K562 (cell line): ENCODE measurements around the gene TMEM41A. TPM values are rescaled to one million over a fixed set of nuclear protein-coding genes. Genes with fewer than 3 reads are reported as not detected.

Source experiments
- ATAC-seq: fragments of 200-7000 bp; cut with Tn5 transposase; 3 replicates; pipeline ENCODE4 v1.9.1; 2020; ENCODE audit warnings: moderate library complexity
- BruUV-seq: library from RNA; stranded (reverse); fragments of 400-500 nt; replicated peaks from 2 replicates; lab custom pipeline; 2021; lab: Mats Ljungman, UMichigan
- CTCF ChIA-PET: fragments of 300-600 bp; formaldehyde crosslinking; extraction: SDS; loops from one replicate; lab custom pipeline; 2021; ENCODE audit warnings: low intra/inter-chr PET ratio; lab: Yijun Ruan, JAX
- POLR2A ChIA-PET: fragments of 300-600, 350-650 bp; sonication (Branson Sonifier 250); formaldehyde crosslinking; extraction: SDS; loops from one replicate; lab custom pipeline; 2021; ENCODE audit warnings: antibody characterized with exemption, inconsistent platforms; lab: Yijun Ruan, JAX
- DNase-seq, 4 experiments: peaks; one replicate each; pipeline versions ENCODE4 v3.0.0 to v3.0.0-alpha.2; 2011 to 2018; ENCODE audit warnings: low spot score in 3 of 4, mixed read lengths in 3 of 4; ENCODE audit errors: extremely low read depth in 1 of 4
- FAIRE-seq: peaks from 2 replicates; lab custom pipeline; 2011; peaks lifted over from hg19 to GRCh38; lab: Jason Lieb, UNC
- H2AFZ ChIP-seq: 2 replicates; pipeline ENCODE4 v1.6.0; 2011; ENCODE audit warnings: low read depth, low read length, control low read depth, inconsistent platforms
- H3K27ac ChIP-seq: fragments of 200-600 bp; 3 replicates; pipeline ENCODE4 v1.8.0; 2011; ENCODE audit warnings: low read depth, mild to moderate bottlenecking, control low read depth, inconsistent platforms, low read length, moderate library complexity, mixed read lengths; ENCODE audit errors: extremely low read depth
- H3K27me3 ChIP-seq, 2 experiments: fragments of 300-600 bp in 1 of 2; 2 replicates in 1 of 2; 3 replicates in 1 of 2; pipeline versions ENCODE4 v1.6.0 to v1.8.0; 2011; ENCODE audit warnings: inconsistent platforms in 2 of 2, low read length in 2 of 2, mild to moderate bottlenecking in 1 of 2, mixed read lengths in 1 of 2, moderate library complexity in 1 of 2; ENCODE audit not compliant: control insufficient read depth in 2 of 2, insufficient read depth in 2 of 2
- H3K36me3 ChIP-seq: fragments of 300-600 bp; 3 replicates; pipeline ENCODE4 v1.8.0; 2011; ENCODE audit warnings: mild to moderate bottlenecking, low read length, inconsistent platforms; ENCODE audit not compliant: control insufficient read depth, insufficient read depth
- H3K4me1 ChIP-seq, 2 experiments: fragments of 200-600 bp in 1 of 2; replicated peaks in 1 of 2; 2 replicates in 1 of 2; 3 replicates in 1 of 2; pipeline versions ENCODE4 v1.5.1 to v1.8.0; 2011; ENCODE audit warnings: inconsistent platforms in 2 of 2, low read length in 2 of 2, mild to moderate bottlenecking in 1 of 2, mixed read lengths in 1 of 2, moderate library complexity in 1 of 2; ENCODE audit not compliant: control insufficient read depth in 2 of 2, insufficient read depth in 2 of 2
- H3K4me2 ChIP-seq: 2 replicates; pipeline ENCODE4 v1.6.1; 2011; ENCODE audit warnings: low read length, control low read depth, inconsistent platforms, mixed read lengths; ENCODE audit not compliant: insufficient read depth
- H3K4me3 ChIP-seq: fragments of 200-600 bp; sonication (generic), shearing (Covaris generic); 2 replicates; pipeline ENCODE4 v1.5.1; 2016; ENCODE audit warnings: control low read depth, inconsistent platforms
- H3K79me2 ChIP-seq: fragments of 200-600 bp; 3 replicates; pipeline ENCODE4 v1.8.0; 2011; ENCODE audit warnings: low read length, inconsistent platforms; ENCODE audit not compliant: control insufficient read depth, insufficient read depth
- H3K9ac ChIP-seq, 2 experiments: 2 replicates each; pipeline versions ENCODE4 v1.6.0 to v1.6.1; 2011; ENCODE audit warnings: low read depth in 2 of 2, low read length in 2 of 2, control low read depth in 1 of 2, inconsistent platforms in 1 of 2, mild to moderate bottlenecking in 1 of 2, mixed read lengths in 1 of 2; ENCODE audit not compliant: insufficient read depth in 1 of 2
- H3K9me1 ChIP-seq: one replicate; pipeline ENCODE4 v1.6.0; 2011; ENCODE audit warnings: inconsistent platforms, mild to moderate bottlenecking, low read length, moderate library complexity; ENCODE audit not compliant: control insufficient read depth, insufficient read depth
- H3K9me3 ChIP-seq: replicated peaks from 2 replicates; pipeline ENCODE4 v1.5.1; 2011; ENCODE audit warnings: low read depth, low read length, inconsistent platforms; ENCODE audit not compliant: control insufficient read depth, insufficient read depth
- H4K20me1 ChIP-seq: replicated peaks from 2 replicates; pipeline ENCODE4 v1.6.1; 2011; ENCODE audit warnings: low read length, inconsistent platforms, mixed read lengths; ENCODE audit not compliant: control insufficient read depth, insufficient read depth
- HOXB6 ChIP-seq: fragments of 250-450 bp; sonication (Bioruptor Pico); IDR thresholded peaks from 2 replicates; pipeline ENCODE4 v1.5.1; 2022; ENCODE audit warnings: mild to moderate bottlenecking, borderline replicate concordance
- PHF21A ChIP-seq: fragments of 450-650 bp; IDR thresholded peaks from 2 replicates; pipeline ENCODE4 v1.6.1; 2017; ENCODE audit warnings: low read depth, borderline replicate concordance
- RAD21 ChIP-seq, 2 experiments: fragments of 250-450 bp in 1 of 2; fragments of 450-650 bp in 1 of 2; sonication (Bioruptor Pico) in 1 of 2; formaldehyde crosslinking in 1 of 2; IDR thresholded peaks in 1 of 2; conservative IDR thresholded peaks in 1 of 2; 2 replicates each; pipeline versions ENCODE4 v1.4.0 to v1.8.0; 2020 to 2022; ENCODE audit warnings: mild to moderate bottlenecking in 2 of 2, moderate library complexity in 1 of 2
- TAL1 ChIP-seq: fragments of 450-650 bp; IDR thresholded peaks from 2 replicates; pipeline ENCODE4 v1.6.1; 2016; ENCODE audit warnings: mild to moderate bottlenecking
- ZNF174 ChIP-seq: fragments of 250-450 bp; sonication (Bioruptor Pico); IDR thresholded peaks from 2 replicates; pipeline ENCODE4 v1.4.0; 2020; ENCODE audit warnings: mild to moderate bottlenecking
- WGBS: fragments of 100-300 bp; shearing (Covaris generic); methylation state at CpG from one replicate; pipeline ENCODE4 v1.1.6; 2016; ENCODE audit warnings: low coverage, mixed read lengths; ENCODE audit not compliant: insufficient coverage; ENCODE audit errors: missing lambda C conversion rate; 5-methylcytosine and 5-hydroxymethylcytosine counted together
- in situ Hi-C: fragments of 300-500 bp; cut with MboI; formaldehyde crosslinking; loops from 4 replicates; pipeline ENCODE4 v1.15.0; 2018; ENCODE audit warnings: inconsistent platforms, mixed read lengths
- intact Hi-C: fragments of 100-400 bp; cut with micrococcal nuclease; formaldehyde crosslinking; loops from 2 replicates; pipeline ENCODE4 v1.14.2; 2022
- polyA plus RNA-seq, 8 experiments: library from polyadenylated mRNA; depleted of rRNA in 4 of 8; stranded (reverse) in 5 of 8; unstranded in 3 of 8; fragments of >200 nt; fragmentation: Nextera tagmentation in 2 of 8; fragmentation: Illumina TruSeq in 1 of 8; extraction: Ambion mirVana in 2 of 8; extraction: Trizol in 1 of 8; gene quantifications; 2 replicates each; pipeline versions ENCODE4 v1.2.1 to v1.2.3, GENCODE V29; 2011 to 2014; ENCODE audit warnings: inconsistent platforms in 1 of 8, missing spikeins in 1 of 8
- total RNA-seq, 7 experiments: library from RNA; depleted of rRNA in 6 of 7; stranded (reverse); fragments of >200 nt in 6 of 7; fragmentation: Illumina TruSeq in 2 of 7; extraction: Trizol in 2 of 7; gene quantifications; 2 replicates each; pipeline versions ENCODE4 v1.2.1 to v1.2.3, GENCODE V29; 2011 to 2021; ENCODE audit warnings: low replicate concordance in 1 of 7
- TF ChIP-seq, protein P1 (sequence below), 2 experiments: fragments of 450-650 bp; formaldehyde crosslinking in 1 of 2; IDR thresholded peaks; 2 replicates each; pipeline versions ENCODE4 v1.4.0 to v1.6.1; 2014 to 2020; ENCODE audit warnings: mild to moderate bottlenecking in 2 of 2, borderline replicate concordance in 1 of 2, low read depth in 1 of 2
- TF ChIP-seq, protein P2 (sequence below), 3 experiments: IDR thresholded peaks in 2 of 3; conservative IDR thresholded peaks in 1 of 3; 2 replicates each; pipeline ENCODE4 v1.5.1; 2011 to 2012; ENCODE audit warnings: low read length in 3 of 3, mild to moderate bottlenecking in 3 of 3, control low read depth in 2 of 3, improper control_type of control experiment in 1 of 3, inconsistent platforms in 1 of 3, low read depth in 1 of 3, mixed read lengths in 1 of 3, moderate library complexity in 1 of 3; ENCODE audit not compliant: insufficient read depth in 2 of 3
- TF ChIP-seq, protein P3 (sequence below): IDR thresholded peaks from 2 replicates; pipeline ENCODE4 v1.6.1; 2012; ENCODE audit warnings: low read depth, low read length, improper control_type of control experiment, borderline replicate concordance

TMEM41A gene
- total and polyA plus RNA-seq, 9 of the 15 experiments (the other 6 are each of a cell fraction or from before 2014, with no cell fraction given): 22.5 to 65.9 (median 31.5) TPM

DNA sequence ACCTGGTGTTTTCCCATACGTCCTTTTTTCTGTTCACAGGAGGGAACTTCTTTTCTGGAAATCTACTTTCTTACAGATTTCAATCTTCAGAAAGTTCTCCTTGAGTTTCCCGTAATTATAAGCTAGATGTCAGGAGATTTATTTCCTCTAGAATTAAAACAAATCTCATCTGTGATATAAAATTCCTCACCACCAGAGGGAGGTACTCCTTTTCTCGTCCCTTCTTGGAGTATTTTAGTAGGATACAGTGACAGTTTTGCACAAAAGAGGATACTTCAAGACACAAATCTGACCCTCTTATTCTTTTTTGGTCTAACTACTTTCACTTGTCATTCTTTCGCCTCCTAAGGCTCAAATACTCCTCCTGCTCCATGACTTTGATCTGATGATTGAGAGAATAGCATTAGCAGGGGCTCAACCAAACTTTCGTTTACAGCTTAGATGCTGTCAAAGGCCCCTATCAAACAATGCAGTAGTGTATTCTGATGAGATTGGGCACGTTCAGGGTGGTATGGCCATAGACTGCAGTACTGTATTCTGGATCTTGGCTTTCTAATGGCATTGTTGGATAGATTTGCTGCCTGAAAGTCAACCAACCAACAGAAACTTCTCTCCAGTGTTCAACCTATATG lies 38.0 kb downstream of the TMEM41A start:
- H3K27me3 ChIP-seq: no peaks in the 10 kb centered on the region; a peak in 1 of 5 replicates
- ATAC-seq (peak; percentile 76), DNase-seq (peak; percentile 44 to 55 (median 46)), FAIRE-seq (peak; percentile 64)
- no peaks in the 10 kb centered on the region for H3K9me1 ChIP-seq
- no TSS peak for BruUV-seq
- ChIA-PET CTCF (interaction anchor here (1.2 to 1.4 kb wide), 2 partner anchors 114 to 115 kb away, joined by 6 read pairs; no protein-coding TSS in a partner anchor), POLR2A (interaction anchor here (0.9 to 1.7 kb wide), 7 partner anchors 8 to 126 kb away, joined by 3 to 6 read pairs (median 3); partner anchors contain the start of gene SENP2)
- H4K20me1 ChIP-seq: no peaks in the 10 kb centered on the region
- H3K79me2 ChIP-seq: no peaks in the 10 kb centered on the region
- intact Hi-C loops: loop anchor here (2.0 to 5.0 kb wide), 2 partner anchors 38 to 111 kb away; partner anchors contain the start of gene TMEM41A
- no peak overlapping the region for H3K27ac ChIP-seq
- no peaks in the 10 kb centered on the region for H3K9me3 ChIP-seq
- H3K4me2 ChIP-seq: no peak overlapping the region
- H3K9ac ChIP-seq: no peak overlapping the region
- WGBS: 25% methylated on average over 6 of the region's 6 CpGs
- H3K4me3 ChIP-seq: no peak overlapping the region
- no peak overlapping the region for H2AFZ ChIP-seq
- in situ Hi-C loops: no loop called here
- H3K36me3 ChIP-seq: no peaks in the 10 kb centered on the region
- H3K4me1 ChIP-seq: peaks cover 0 to 4% of the 10 kb centered on the region in 2 experiments; a peak in 3 of 5 replicates
- TF ChIP-seq, protein P1, sequence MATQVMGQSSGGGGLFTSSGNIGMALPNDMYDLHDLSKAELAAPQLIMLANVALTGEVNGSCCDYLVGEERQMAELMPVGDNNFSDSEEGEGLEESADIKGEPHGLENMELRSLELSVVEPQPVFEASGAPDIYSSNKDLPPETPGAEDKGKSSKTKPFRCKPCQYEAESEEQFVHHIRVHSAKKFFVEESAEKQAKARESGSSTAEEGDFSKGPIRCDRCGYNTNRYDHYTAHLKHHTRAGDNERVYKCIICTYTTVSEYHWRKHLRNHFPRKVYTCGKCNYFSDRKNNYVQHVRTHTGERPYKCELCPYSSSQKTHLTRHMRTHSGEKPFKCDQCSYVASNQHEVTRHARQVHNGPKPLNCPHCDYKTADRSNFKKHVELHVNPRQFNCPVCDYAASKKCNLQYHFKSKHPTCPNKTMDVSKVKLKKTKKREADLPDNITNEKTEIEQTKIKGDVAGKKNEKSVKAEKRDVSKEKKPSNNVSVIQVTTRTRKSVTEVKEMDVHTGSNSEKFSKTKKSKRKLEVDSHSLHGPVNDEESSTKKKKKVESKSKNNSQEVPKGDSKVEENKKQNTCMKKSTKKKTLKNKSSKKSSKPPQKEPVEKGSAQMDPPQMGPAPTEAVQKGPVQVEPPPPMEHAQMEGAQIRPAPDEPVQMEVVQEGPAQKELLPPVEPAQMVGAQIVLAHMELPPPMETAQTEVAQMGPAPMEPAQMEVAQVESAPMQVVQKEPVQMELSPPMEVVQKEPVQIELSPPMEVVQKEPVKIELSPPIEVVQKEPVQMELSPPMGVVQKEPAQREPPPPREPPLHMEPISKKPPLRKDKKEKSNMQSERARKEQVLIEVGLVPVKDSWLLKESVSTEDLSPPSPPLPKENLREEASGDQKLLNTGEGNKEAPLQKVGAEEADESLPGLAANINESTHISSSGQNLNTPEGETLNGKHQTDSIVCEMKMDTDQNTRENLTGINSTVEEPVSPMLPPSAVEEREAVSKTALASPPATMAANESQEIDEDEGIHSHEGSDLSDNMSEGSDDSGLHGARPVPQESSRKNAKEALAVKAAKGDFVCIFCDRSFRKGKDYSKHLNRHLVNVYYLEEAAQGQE (IDR thresholded peaks at IDR 0.05; ENCODE audit: borderline replicate concordance): peak; percentile 57; the same call in 1 of the 2 replicates
- TF ChIP-seq, protein P1 (CRISPR knock-in tag; IDR thresholded peaks at IDR 0.05; ENCODE audit: low read depth): no peak
- TF ChIP-seq, protein P2, sequence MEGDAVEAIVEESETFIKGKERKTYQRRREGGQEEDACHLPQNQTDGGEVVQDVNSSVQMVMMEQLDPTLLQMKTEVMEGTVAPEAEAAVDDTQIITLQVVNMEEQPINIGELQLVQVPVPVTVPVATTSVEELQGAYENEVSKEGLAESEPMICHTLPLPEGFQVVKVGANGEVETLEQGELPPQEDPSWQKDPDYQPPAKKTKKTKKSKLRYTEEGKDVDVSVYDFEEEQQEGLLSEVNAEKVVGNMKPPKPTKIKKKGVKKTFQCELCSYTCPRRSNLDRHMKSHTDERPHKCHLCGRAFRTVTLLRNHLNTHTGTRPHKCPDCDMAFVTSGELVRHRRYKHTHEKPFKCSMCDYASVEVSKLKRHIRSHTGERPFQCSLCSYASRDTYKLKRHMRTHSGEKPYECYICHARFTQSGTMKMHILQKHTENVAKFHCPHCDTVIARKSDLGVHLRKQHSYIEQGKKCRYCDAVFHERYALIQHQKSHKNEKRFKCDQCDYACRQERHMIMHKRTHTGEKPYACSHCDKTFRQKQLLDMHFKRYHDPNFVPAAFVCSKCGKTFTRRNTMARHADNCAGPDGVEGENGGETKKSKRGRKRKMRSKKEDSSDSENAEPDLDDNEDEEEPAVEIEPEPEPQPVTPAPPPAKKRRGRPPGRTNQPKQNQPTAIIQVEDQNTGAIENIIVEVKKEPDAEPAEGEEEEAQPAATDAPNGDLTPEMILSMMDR (IDR thresholded peaks at IDR 0.05 in 2 of 3, conservative IDR thresholded peaks at IDR 0.05 in 1 of 3; ENCODE audit: insufficient read depth in 2 of 3, low read depth in 1 of 3, low read length in 3 of 3): peak; percentile 42 to 73 (median 45); a peak in 4 of 6 replicates
- TF ChIP-seq, protein P3, sequence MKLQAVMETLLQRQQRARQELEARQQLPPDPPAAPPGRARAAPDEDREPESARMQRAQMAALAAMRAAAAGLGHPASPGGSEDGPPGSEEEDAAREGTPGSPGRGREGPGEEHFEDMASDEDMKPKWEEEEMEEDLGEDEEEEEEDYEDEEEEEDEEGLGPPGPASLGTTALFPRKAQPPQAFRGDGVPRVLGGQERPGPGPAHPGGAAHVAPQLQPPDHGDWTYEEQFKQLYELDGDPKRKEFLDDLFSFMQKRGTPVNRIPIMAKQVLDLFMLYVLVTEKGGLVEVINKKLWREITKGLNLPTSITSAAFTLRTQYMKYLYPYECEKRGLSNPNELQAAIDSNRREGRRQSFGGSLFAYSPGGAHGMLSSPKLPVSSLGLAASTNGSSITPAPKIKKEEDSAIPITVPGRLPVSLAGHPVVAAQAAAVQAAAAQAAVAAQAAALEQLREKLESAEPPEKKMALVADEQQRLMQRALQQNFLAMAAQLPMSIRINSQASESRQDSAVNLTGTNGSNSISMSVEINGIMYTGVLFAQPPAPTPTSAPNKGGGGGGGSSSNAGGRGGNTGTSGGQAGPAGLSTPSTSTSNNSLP: peak; percentile 96
- no peak for TF ChIP-seq TAL1
- no peak for TF ChIP-seq HOXB6 (CRISPR knock-in tag)
- TF ChIP-seq ZNF174 (CRISPR knock-in tag): no peak
- peak; percentile 44 to 84 for TF ChIP-seq RAD21 (CRISPR knock-in tag; conservative IDR thresholded peaks at IDR 0.05 in 1 of 2, IDR thresholded peaks at IDR 0.05 in 1 of 2)
- peak; percentile 89; the same call in 1 of the 2 replicates for TF ChIP-seq PHF21A
